ENCODE results near the gene COG8.

The COG8 gene

GRCh38 chr16:69283851-69284250 is 55.5 kb downstream of the COG8 start:
- no peak for DNase-seq

- no peak for DNase-seq
These were observed 62.0 kb downstream of the COG8 start for GRCh38 chr16:69277413-69277812.
